Measurements from ENCODE around the gene D2HGDH. TPM values are rescaled to one million over a fixed set of nuclear protein-coding genes. Genes with fewer than 3 reads are reported as not detected.
A peak's percentile ranks its signal among the peaks of the same experiment; 100 is the strongest.

Gene D2HGDH
- total and polyA plus RNA-seq, 2 of the 8 experiments (the other 6 are each of a cell fraction or from before 2014, with no cell fraction given), result 3.4 to 8.1 TPM

DNA sequence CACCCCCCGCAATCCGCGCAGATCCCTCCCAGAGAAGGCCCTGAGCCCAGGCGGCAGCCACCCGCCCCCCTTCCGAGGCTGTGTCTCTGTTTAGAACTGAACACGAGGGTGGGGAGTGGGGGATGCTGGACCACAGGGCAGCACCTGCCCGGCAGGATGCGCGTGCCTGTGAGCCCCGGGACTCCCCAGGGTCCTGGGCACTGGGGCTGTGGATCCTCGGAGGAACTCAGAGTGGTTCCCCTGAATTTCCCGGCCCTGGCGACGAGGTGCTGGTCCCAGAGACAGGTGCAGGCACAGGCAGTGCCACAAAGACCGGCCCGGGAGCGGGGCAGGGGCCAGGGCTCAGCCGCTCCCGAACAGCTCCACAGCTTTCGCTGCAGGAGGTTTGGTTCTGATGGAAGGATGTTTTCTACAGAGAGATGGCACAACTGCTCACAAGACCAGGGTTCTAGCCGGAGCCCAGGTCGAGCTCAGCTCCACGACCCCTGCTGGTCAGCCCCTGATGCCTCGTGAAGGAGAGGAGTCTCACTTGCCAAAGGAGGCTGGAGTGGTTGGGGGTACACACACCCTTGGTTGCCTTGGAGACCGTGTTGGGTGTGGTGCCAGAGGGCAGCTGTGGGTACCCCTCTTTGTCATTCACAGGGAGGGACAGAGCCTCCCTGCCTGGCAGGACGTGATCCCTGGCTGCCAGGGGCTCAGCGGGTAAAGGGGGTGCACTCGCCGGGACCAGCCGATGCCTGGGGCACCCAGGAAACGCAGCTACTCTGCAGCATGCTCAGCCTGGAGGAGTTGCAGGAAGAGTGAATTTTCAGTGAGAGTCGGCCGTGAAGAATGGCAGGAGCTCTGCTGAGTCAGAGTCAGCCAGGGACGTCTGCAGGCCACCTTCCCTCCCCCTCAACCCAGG is 70.1 kb downstream of the D2HGDH start (continued):
- TF ChIP-seq, protein P1, sequence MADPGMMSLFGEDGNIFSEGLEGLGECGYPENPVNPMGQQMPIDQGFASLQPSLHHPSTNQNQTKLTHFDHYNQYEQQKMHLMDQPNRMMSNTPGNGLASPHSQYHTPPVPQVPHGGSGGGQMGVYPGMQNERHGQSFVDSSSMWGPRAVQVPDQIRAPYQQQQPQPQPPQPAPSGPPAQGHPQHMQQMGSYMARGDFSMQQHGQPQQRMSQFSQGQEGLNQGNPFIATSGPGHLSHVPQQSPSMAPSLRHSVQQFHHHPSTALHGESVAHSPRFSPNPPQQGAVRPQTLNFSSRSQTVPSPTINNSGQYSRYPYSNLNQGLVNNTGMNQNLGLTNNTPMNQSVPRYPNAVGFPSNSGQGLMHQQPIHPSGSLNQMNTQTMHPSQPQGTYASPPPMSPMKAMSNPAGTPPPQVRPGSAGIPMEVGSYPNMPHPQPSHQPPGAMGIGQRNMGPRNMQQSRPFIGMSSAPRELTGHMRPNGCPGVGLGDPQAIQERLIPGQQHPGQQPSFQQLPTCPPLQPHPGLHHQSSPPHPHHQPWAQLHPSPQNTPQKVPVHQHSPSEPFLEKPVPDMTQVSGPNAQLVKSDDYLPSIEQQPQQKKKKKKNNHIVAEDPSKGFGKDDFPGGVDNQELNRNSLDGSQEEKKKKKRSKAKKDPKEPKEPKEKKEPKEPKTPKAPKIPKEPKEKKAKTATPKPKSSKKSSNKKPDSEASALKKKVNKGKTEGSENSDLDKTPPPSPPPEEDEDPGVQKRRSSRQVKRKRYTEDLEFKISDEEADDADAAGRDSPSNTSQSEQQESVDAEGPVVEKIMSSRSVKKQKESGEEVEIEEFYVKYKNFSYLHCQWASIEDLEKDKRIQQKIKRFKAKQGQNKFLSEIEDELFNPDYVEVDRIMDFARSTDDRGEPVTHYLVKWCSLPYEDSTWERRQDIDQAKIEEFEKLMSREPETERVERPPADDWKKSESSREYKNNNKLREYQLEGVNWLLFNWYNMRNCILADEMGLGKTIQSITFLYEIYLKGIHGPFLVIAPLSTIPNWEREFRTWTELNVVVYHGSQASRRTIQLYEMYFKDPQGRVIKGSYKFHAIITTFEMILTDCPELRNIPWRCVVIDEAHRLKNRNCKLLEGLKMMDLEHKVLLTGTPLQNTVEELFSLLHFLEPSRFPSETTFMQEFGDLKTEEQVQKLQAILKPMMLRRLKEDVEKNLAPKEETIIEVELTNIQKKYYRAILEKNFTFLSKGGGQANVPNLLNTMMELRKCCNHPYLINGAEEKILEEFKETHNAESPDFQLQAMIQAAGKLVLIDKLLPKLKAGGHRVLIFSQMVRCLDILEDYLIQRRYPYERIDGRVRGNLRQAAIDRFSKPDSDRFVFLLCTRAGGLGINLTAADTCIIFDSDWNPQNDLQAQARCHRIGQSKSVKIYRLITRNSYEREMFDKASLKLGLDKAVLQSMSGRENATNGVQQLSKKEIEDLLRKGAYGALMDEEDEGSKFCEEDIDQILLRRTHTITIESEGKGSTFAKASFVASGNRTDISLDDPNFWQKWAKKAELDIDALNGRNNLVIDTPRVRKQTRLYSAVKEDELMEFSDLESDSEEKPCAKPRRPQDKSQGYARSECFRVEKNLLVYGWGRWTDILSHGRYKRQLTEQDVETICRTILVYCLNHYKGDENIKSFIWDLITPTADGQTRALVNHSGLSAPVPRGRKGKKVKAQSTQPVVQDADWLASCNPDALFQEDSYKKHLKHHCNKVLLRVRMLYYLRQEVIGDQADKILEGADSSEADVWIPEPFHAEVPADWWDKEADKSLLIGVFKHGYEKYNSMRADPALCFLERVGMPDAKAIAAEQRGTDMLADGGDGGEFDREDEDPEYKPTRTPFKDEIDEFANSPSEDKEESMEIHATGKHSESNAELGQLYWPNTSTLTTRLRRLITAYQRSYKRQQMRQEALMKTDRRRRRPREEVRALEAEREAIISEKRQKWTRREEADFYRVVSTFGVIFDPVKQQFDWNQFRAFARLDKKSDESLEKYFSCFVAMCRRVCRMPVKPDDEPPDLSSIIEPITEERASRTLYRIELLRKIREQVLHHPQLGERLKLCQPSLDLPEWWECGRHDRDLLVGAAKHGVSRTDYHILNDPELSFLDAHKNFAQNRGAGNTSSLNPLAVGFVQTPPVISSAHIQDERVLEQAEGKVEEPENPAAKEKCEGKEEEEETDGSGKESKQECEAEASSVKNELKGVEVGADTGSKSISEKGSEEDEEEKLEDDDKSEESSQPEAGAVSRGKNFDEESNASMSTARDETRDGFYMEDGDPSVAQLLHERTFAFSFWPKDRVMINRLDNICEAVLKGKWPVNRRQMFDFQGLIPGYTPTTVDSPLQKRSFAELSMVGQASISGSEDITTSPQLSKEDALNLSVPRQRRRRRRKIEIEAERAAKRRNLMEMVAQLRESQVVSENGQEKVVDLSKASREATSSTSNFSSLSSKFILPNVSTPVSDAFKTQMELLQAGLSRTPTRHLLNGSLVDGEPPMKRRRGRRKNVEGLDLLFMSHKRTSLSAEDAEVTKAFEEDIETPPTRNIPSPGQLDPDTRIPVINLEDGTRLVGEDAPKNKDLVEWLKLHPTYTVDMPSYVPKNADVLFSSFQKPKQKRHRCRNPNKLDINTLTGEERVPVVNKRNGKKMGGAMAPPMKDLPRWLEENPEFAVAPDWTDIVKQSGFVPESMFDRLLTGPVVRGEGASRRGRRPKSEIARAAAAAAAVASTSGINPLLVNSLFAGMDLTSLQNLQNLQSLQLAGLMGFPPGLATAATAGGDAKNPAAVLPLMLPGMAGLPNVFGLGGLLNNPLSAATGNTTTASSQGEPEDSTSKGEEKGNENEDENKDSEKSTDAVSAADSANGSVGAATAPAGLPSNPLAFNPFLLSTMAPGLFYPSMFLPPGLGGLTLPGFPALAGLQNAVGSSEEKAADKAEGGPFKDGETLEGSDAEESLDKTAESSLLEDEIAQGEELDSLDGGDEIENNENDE (IDR thresholded peaks at IDR 0.05; ENCODE audit: insufficient replicate concordance, low read length), result no peak
- TF ChIP-seq, protein P2, sequence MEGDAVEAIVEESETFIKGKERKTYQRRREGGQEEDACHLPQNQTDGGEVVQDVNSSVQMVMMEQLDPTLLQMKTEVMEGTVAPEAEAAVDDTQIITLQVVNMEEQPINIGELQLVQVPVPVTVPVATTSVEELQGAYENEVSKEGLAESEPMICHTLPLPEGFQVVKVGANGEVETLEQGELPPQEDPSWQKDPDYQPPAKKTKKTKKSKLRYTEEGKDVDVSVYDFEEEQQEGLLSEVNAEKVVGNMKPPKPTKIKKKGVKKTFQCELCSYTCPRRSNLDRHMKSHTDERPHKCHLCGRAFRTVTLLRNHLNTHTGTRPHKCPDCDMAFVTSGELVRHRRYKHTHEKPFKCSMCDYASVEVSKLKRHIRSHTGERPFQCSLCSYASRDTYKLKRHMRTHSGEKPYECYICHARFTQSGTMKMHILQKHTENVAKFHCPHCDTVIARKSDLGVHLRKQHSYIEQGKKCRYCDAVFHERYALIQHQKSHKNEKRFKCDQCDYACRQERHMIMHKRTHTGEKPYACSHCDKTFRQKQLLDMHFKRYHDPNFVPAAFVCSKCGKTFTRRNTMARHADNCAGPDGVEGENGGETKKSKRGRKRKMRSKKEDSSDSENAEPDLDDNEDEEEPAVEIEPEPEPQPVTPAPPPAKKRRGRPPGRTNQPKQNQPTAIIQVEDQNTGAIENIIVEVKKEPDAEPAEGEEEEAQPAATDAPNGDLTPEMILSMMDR (IDR thresholded peaks at IDR 0.05; ENCODE audit: control extremely low read depth in 1 of 3, insufficient read depth in 1 of 3, low read depth in 1 of 3, low read length in 3 of 3), result peak in 1 of 3 experiments; percentile 19; a peak in 1 of 4 replicates
